Neural cell (in vitro differentiated cells): ENCODE results near the gene DND1. TPM values are rescaled to one million over a fixed set of nuclear protein-coding genes. Genes with fewer than 3 reads are reported as not detected.
"Not testable (repeated sequence)": the region's sequence is repeated elsewhere in the genome, so short reads cannot be mapped to it uniquely, and the experiment has no call there.

Experiments used
- H2AFZ ChIP-seq: fragments of 200-600, 300-800 bp; sonication (generic), shearing (Covaris generic); 2 replicates; pipeline ENCODE4 v1.6.0; 2014; ENCODE audit warnings: low read depth, mild to moderate bottlenecking, antibody characterized with exemption, low read length, moderate library complexity
- H3F3A ChIP-seq: fragments of 200-600 bp; shearing (Covaris generic); 2 replicates; pipeline ENCODE4 v1.6.1; 2016; ENCODE audit warnings: mild to moderate bottlenecking, moderate library complexity, mixed read lengths, antibody characterized with exemption, low read length; ENCODE audit not compliant: insufficient read depth, poor library complexity, severe bottlenecking
- H3K27ac ChIP-seq: fragments of 200-600, 300-800 bp; sonication (generic), shearing (Covaris generic); 2 replicates; pipeline ENCODE4 v1.5.1; 2014; ENCODE audit warnings: mild to moderate bottlenecking, low read length, moderate library complexity
- H3K27me3 ChIP-seq: fragments of 300-800, 200-600 bp; sonication (generic), shearing (Covaris generic); 2 replicates; pipeline ENCODE4 v1.6.0; 2014; ENCODE audit warnings: mild to moderate bottlenecking, low read depth, low read length, moderate library complexity; ENCODE audit not compliant: insufficient read depth
- H3K36me3 ChIP-seq: fragments of 300-800, 200-600 bp; sonication (generic), shearing (Covaris generic); 2 replicates; pipeline ENCODE4 v1.5.1; 2014; ENCODE audit warnings: mild to moderate bottlenecking, antibody characterized with exemption, low read length, moderate library complexity; ENCODE audit not compliant: insufficient read depth
- H3K4me2 ChIP-seq: fragments of 300-800, 200-600 bp; sonication (generic), shearing (Covaris generic); 2 replicates; pipeline ENCODE4 v1.6.0; 2014; ENCODE audit warnings: mild to moderate bottlenecking, low read length
- H3K4me3 ChIP-seq: fragments of 300-800, 200-600 bp; sonication (generic), shearing (Covaris generic); 2 replicates; pipeline ENCODE4 v1.5.1; 2014; ENCODE audit warnings: mild to moderate bottlenecking, low read length, moderate library complexity
- H3K79me2 ChIP-seq: fragments of 200-600 bp; shearing (Covaris generic); replicated peaks from 2 replicates; pipeline ENCODE4 v1.6.0; 2014; ENCODE audit warnings: mild to moderate bottlenecking, low read length, moderate library complexity; ENCODE audit not compliant: insufficient read depth
- H3K9ac ChIP-seq: fragments of 300-800, 200-600 bp; sonication (generic), shearing (Covaris generic); 2 replicates; pipeline ENCODE4 v1.6.1; 2016; ENCODE audit warnings: mild to moderate bottlenecking, low read length, mixed read lengths
- H3K9me2 ChIP-seq: fragments of 200-600 bp; shearing (Covaris generic); 2 replicates; pipeline ENCODE4 v1.6.1; 2016; ENCODE audit warnings: mild to moderate bottlenecking, low read length, mixed read lengths; ENCODE audit not compliant: insufficient read depth
- H3K9me3 ChIP-seq: fragments of 200-600, 300-800 bp; sonication (generic), shearing (Covaris generic); 2 replicates; pipeline ENCODE4 v1.6.1; 2016; ENCODE audit warnings: mild to moderate bottlenecking, mixed run types, low read length, moderate library complexity, mixed read lengths
- H4K20me1 ChIP-seq: fragments of 200-600 bp; shearing (Covaris generic); 2 replicates; pipeline ENCODE4 v1.6.1; 2016; ENCODE audit warnings: mild to moderate bottlenecking, mixed run types; ENCODE audit not compliant: insufficient read depth
- EP300 ChIP-seq: fragments of 450-650 bp; conservative IDR thresholded peaks from 2 replicates; pipeline ENCODE4 v1.6.1; 2014; ENCODE audit warnings: antibody characterized with exemption, mild to moderate bottlenecking, moderate library complexity; ENCODE audit not compliant: poor library complexity, severe bottlenecking
- EZH2 ChIP-seq: fragments of 200-600, 300-800 bp; shearing (Covaris generic), sonication (generic); IDR thresholded peaks from 2 replicates; pipeline ENCODE4 v1.6.1; 2014; ENCODE audit warnings: antibody characterized with exemption, low read length, borderline replicate concordance, mild to moderate bottlenecking; ENCODE audit not compliant: insufficient read depth, poor library complexity, severe bottlenecking
- MXI1 ChIP-seq: fragments of 450-650 bp; conservative IDR thresholded peaks from 2 replicates; pipeline ENCODE4 v1.6.1; 2014; ENCODE audit warnings: antibody characterized with exemption, mild to moderate bottlenecking; ENCODE audit not compliant: poor library complexity, severe bottlenecking
- POLR2AphosphoS5 ChIP-seq: IDR thresholded peaks from 2 replicates; pipeline ENCODE4 v1.6.1; 2012
- RAD21 ChIP-seq: fragments of 450-650 bp; conservative IDR thresholded peaks from 2 replicates; pipeline ENCODE4 v1.6.1; 2014; ENCODE audit warnings: antibody characterized with exemption, mild to moderate bottlenecking, moderate library complexity
- SMC3 ChIP-seq: fragments of 450-650 bp; conservative IDR thresholded peaks from 2 replicates; pipeline ENCODE4 v1.6.1; 2014; ENCODE audit warnings: antibody characterized with exemption, mild to moderate bottlenecking, moderate library complexity; ENCODE audit not compliant: poor library complexity
- TAF1 ChIP-seq: IDR thresholded peaks from 2 replicates; pipeline ENCODE4 v1.6.1; 2012; ENCODE audit warnings: low read depth
- polyA plus RNA-seq: library from polyadenylated mRNA; depleted of rRNA; stranded (reverse); fragments of >200 nt; gene quantifications from 2 replicates; pipeline ENCODE4 v1.2.3, GENCODE V29; 2014
- TF ChIP-seq, protein P1 (sequence below): fragments of 450-650 bp; IDR thresholded peaks from 2 replicates; pipeline ENCODE4 v1.5.1; 2014; ENCODE audit warnings: antibody characterized with exemption, mild to moderate bottlenecking, moderate library complexity; ENCODE audit not compliant: poor library complexity, severe bottlenecking
- TF ChIP-seq, protein P2 (sequence below): IDR thresholded peaks from 2 replicates; pipeline ENCODE4 v1.6.1; 2012; ENCODE audit warnings: borderline replicate concordance

Gene DND1
- polyA plus RNA-seq, 1 donor from 2014 or later = 4.4 TPM

- Histone ChIP-seq H4K20me1 (no peaks in the 10 kb centered on the region), H3K9me2 (no peaks in the 10 kb centered on the region), H3K36me3 (peaks cover 20% of the 10 kb centered on the region), H3K9ac (no peak overlapping the region), H3K79me2 (no peaks in the 10 kb centered on the region), H3K4me2 (no peak overlapping the region), H3K4me3 (no peak overlapping the region), H3K27me3 (no peaks in the 10 kb centered on the region), H3K27ac (no peak overlapping the region), H2AFZ (no peak overlapping the region), H3F3A (no peaks in the 10 kb centered on the region), H3K9me3 (no peaks in the 10 kb centered on the region)
- no peak for TF ChIP-seq SMC3
- TF ChIP-seq EP300 = no peak
- no peak for TF ChIP-seq RAD21
- TF ChIP-seq TAF1 = no peak
- TF ChIP-seq POLR2AphosphoS5 = no peak
- TF ChIP-seq, protein P1, sequence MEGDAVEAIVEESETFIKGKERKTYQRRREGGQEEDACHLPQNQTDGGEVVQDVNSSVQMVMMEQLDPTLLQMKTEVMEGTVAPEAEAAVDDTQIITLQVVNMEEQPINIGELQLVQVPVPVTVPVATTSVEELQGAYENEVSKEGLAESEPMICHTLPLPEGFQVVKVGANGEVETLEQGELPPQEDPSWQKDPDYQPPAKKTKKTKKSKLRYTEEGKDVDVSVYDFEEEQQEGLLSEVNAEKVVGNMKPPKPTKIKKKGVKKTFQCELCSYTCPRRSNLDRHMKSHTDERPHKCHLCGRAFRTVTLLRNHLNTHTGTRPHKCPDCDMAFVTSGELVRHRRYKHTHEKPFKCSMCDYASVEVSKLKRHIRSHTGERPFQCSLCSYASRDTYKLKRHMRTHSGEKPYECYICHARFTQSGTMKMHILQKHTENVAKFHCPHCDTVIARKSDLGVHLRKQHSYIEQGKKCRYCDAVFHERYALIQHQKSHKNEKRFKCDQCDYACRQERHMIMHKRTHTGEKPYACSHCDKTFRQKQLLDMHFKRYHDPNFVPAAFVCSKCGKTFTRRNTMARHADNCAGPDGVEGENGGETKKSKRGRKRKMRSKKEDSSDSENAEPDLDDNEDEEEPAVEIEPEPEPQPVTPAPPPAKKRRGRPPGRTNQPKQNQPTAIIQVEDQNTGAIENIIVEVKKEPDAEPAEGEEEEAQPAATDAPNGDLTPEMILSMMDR = no peak
- no peak for TF ChIP-seq EZH2
- no peak for TF ChIP-seq MXI1
- TF ChIP-seq, protein P2, sequence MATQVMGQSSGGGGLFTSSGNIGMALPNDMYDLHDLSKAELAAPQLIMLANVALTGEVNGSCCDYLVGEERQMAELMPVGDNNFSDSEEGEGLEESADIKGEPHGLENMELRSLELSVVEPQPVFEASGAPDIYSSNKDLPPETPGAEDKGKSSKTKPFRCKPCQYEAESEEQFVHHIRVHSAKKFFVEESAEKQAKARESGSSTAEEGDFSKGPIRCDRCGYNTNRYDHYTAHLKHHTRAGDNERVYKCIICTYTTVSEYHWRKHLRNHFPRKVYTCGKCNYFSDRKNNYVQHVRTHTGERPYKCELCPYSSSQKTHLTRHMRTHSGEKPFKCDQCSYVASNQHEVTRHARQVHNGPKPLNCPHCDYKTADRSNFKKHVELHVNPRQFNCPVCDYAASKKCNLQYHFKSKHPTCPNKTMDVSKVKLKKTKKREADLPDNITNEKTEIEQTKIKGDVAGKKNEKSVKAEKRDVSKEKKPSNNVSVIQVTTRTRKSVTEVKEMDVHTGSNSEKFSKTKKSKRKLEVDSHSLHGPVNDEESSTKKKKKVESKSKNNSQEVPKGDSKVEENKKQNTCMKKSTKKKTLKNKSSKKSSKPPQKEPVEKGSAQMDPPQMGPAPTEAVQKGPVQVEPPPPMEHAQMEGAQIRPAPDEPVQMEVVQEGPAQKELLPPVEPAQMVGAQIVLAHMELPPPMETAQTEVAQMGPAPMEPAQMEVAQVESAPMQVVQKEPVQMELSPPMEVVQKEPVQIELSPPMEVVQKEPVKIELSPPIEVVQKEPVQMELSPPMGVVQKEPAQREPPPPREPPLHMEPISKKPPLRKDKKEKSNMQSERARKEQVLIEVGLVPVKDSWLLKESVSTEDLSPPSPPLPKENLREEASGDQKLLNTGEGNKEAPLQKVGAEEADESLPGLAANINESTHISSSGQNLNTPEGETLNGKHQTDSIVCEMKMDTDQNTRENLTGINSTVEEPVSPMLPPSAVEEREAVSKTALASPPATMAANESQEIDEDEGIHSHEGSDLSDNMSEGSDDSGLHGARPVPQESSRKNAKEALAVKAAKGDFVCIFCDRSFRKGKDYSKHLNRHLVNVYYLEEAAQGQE = no peak
Observed at GRCh38 chr5:140672455-140673186, 755 bp downstream of the DND1 start.

DNA sequence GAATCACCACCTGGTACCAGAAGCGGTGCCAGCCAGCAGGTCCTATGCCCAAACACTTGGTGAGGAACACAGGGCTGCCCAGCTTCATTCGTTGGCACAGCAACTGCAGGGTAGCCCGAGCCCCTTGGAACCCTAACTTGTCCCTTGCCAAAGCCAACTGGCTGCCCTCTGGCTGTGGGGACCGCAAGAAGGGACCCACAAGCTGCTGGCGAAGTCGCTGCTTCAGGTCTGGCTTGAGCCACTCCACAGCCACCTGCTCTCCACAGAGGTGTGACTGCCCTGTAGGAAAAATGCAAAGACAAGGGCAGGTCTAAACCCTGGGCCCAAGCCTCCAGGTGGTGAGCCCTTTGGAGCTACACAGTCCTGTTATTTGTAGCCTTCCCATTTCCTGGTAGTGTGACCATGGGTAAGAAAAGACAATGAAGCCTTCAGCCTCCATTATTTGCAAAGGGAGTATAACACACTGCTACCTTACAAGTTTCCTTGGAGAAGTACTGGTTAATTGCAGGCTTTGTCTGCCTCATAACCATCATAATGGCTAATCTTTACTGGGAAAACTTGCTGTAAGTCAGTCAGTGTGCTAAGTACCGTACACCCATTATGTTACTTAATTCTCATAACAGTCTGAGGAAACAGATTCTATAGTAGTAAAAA, 1.8 kb downstream of the DND1 start:
- no peak overlapping the region for H3K4me3 ChIP-seq
- no peaks in the 10 kb centered on the region for H3F3A ChIP-seq
- no peaks in the 10 kb centered on the region for H3K9me2 ChIP-seq
- TF ChIP-seq, protein P1 = no peak
- TF ChIP-seq MXI1 (no peak), TAF1 (no peak), EP300 (no peak), RAD21 (no peak), POLR2AphosphoS5 (no peak), SMC3 (no peak), EZH2 (no peak)
- TF ChIP-seq, protein P2 = no peak
- H3K27me3 ChIP-seq = no peaks in the 10 kb centered on the region
- H3K4me2 ChIP-seq = no peak overlapping the region
- no peak overlapping the region for H2AFZ ChIP-seq
- peaks cover 15% of the 10 kb centered on the region for H3K36me3 ChIP-seq
- no peaks in the 10 kb centered on the region for H3K79me2 ChIP-seq
- no peak overlapping the region for H3K27ac ChIP-seq
- no peaks in the 10 kb centered on the region for H3K9me3 ChIP-seq
- H4K20me1 ChIP-seq = no peaks in the 10 kb centered on the region
- H3K9ac ChIP-seq = no peak overlapping the region

- H3K9me2 ChIP-seq, H2AFZ ChIP-seq, H3K4me2 ChIP-seq: not testable (repeated sequence)
Observed at GRCh38 chr5:140671035-140671434, 2.3 kb downstream of the DND1 start.

More at GRCh38 chr5:140671035-140671434, 2.3 kb downstream of the DND1 start:
- not testable (repeated sequence) for H3K79me2 ChIP-seq, H3K9me3 ChIP-seq, H3K27ac ChIP-seq, H3F3A ChIP-seq, H4K20me1 ChIP-seq, H3K27me3 ChIP-seq, H3K4me3 ChIP-seq, H3K36me3 ChIP-seq, H3K9ac ChIP-seq
